K562 (cell line): Measurements from ENCODE around the gene AKNA. TPM values are rescaled to one million over a fixed set of nuclear protein-coding genes. Genes with fewer than 3 reads are reported as not detected.

Source experiments
- ATAC-seq: fragments of 200-7000 bp; cut with Tn5 transposase; 3 replicates; pipeline ENCODE4 v1.9.1; 2020; ENCODE audit warnings: moderate library complexity
- BruUV-seq: library from RNA; stranded (reverse); fragments of 400-500 nt; replicated peaks from 2 replicates; lab custom pipeline; 2021; lab: Mats Ljungman, UMichigan
- CTCF ChIA-PET: fragments of 300-600 bp; formaldehyde crosslinking; extraction: SDS; loops from one replicate; lab custom pipeline; 2021; ENCODE audit warnings: low intra/inter-chr PET ratio; lab: Yijun Ruan, JAX
- POLR2A ChIA-PET: fragments of 300-600, 350-650 bp; sonication (Branson Sonifier 250); formaldehyde crosslinking; extraction: SDS; loops from one replicate; lab custom pipeline; 2021; ENCODE audit warnings: antibody characterized with exemption, inconsistent platforms; lab: Yijun Ruan, JAX
- DNase-seq, 4 experiments: peaks; one replicate each; pipeline versions ENCODE4 v3.0.0 to v3.0.0-alpha.2; 2011 to 2018; ENCODE audit warnings: low spot score in 3 of 4, mixed read lengths in 3 of 4; ENCODE audit errors: extremely low read depth in 1 of 4
- FAIRE-seq: peaks from 2 replicates; lab custom pipeline; 2011; peaks lifted over from hg19 to GRCh38; lab: Jason Lieb, UNC
- H2AFZ ChIP-seq: 2 replicates; pipeline ENCODE4 v1.6.0; 2011; ENCODE audit warnings: low read depth, low read length, control low read depth, inconsistent platforms
- H3K27ac ChIP-seq: fragments of 200-600 bp; 3 replicates; pipeline ENCODE4 v1.8.0; 2011; ENCODE audit warnings: low read depth, mild to moderate bottlenecking, control low read depth, inconsistent platforms, low read length, moderate library complexity, mixed read lengths; ENCODE audit errors: extremely low read depth
- H3K27me3 ChIP-seq, 2 experiments: fragments of 300-600 bp in 1 of 2; 2 replicates in 1 of 2; 3 replicates in 1 of 2; pipeline versions ENCODE4 v1.6.0 to v1.8.0; 2011; ENCODE audit warnings: inconsistent platforms in 2 of 2, low read length in 2 of 2, mild to moderate bottlenecking in 1 of 2, mixed read lengths in 1 of 2, moderate library complexity in 1 of 2; ENCODE audit not compliant: control insufficient read depth in 2 of 2, insufficient read depth in 2 of 2
- H3K36me3 ChIP-seq: fragments of 300-600 bp; 3 replicates; pipeline ENCODE4 v1.8.0; 2011; ENCODE audit warnings: mild to moderate bottlenecking, low read length, inconsistent platforms; ENCODE audit not compliant: control insufficient read depth, insufficient read depth
- H3K4me1 ChIP-seq, 2 experiments: fragments of 200-600 bp in 1 of 2; replicated peaks in 1 of 2; 2 replicates in 1 of 2; 3 replicates in 1 of 2; pipeline versions ENCODE4 v1.5.1 to v1.8.0; 2011; ENCODE audit warnings: inconsistent platforms in 2 of 2, low read length in 2 of 2, mild to moderate bottlenecking in 1 of 2, mixed read lengths in 1 of 2, moderate library complexity in 1 of 2; ENCODE audit not compliant: control insufficient read depth in 2 of 2, insufficient read depth in 2 of 2
- H3K4me2 ChIP-seq: 2 replicates; pipeline ENCODE4 v1.6.1; 2011; ENCODE audit warnings: low read length, control low read depth, inconsistent platforms, mixed read lengths; ENCODE audit not compliant: insufficient read depth
- H3K4me3 ChIP-seq: fragments of 200-600 bp; sonication (generic), shearing (Covaris generic); 2 replicates; pipeline ENCODE4 v1.5.1; 2016; ENCODE audit warnings: control low read depth, inconsistent platforms
- H3K79me2 ChIP-seq: fragments of 200-600 bp; 3 replicates; pipeline ENCODE4 v1.8.0; 2011; ENCODE audit warnings: low read length, inconsistent platforms; ENCODE audit not compliant: control insufficient read depth, insufficient read depth
- H3K9ac ChIP-seq, 2 experiments: 2 replicates each; pipeline versions ENCODE4 v1.6.0 to v1.6.1; 2011; ENCODE audit warnings: low read depth in 2 of 2, low read length in 2 of 2, control low read depth in 1 of 2, inconsistent platforms in 1 of 2, mild to moderate bottlenecking in 1 of 2, mixed read lengths in 1 of 2; ENCODE audit not compliant: insufficient read depth in 1 of 2
- H3K9me1 ChIP-seq: one replicate; pipeline ENCODE4 v1.6.0; 2011; ENCODE audit warnings: inconsistent platforms, mild to moderate bottlenecking, low read length, moderate library complexity; ENCODE audit not compliant: control insufficient read depth, insufficient read depth
- H3K9me3 ChIP-seq: replicated peaks from 2 replicates; pipeline ENCODE4 v1.5.1; 2011; ENCODE audit warnings: low read depth, low read length, inconsistent platforms; ENCODE audit not compliant: control insufficient read depth, insufficient read depth
- H4K20me1 ChIP-seq: replicated peaks from 2 replicates; pipeline ENCODE4 v1.6.1; 2011; ENCODE audit warnings: low read length, inconsistent platforms, mixed read lengths; ENCODE audit not compliant: control insufficient read depth, insufficient read depth
- CREB3 ChIP-seq: fragments of 450-650 bp; conservative IDR thresholded peaks from 2 replicates; pipeline ENCODE4 v1.6.1; 2016; ENCODE audit warnings: missing genetic modification characterization, low read depth, mild to moderate bottlenecking, missing compliant biosample characterization, moderate library complexity
- LARP7 ChIP-seq: fragments of 450-650 bp; IDR thresholded peaks from 2 replicates; pipeline ENCODE4 v1.6.1; 2016
- POLR2G ChIP-seq: fragments of 200-400 bp; formaldehyde crosslinking; IDR thresholded peaks from 2 replicates; pipeline ENCODE4 v1.6.1; 2017; ENCODE audit warnings: low read depth, mild to moderate bottlenecking, antibody characterized with exemption, low read length, moderate library complexity
- WGBS: fragments of 100-300 bp; shearing (Covaris generic); methylation state at CpG from one replicate; pipeline ENCODE4 v1.1.6; 2016; ENCODE audit warnings: low coverage, mixed read lengths; ENCODE audit not compliant: insufficient coverage; ENCODE audit errors: missing lambda C conversion rate; 5-methylcytosine and 5-hydroxymethylcytosine counted together
- in situ Hi-C: fragments of 300-500 bp; cut with MboI; formaldehyde crosslinking; loops from 4 replicates; pipeline ENCODE4 v1.15.0; 2018; ENCODE audit warnings: inconsistent platforms, mixed read lengths
- intact Hi-C: fragments of 100-400 bp; cut with micrococcal nuclease; formaldehyde crosslinking; loops from 2 replicates; pipeline ENCODE4 v1.14.2; 2022
- polyA plus RNA-seq, 8 experiments: library from polyadenylated mRNA; depleted of rRNA in 4 of 8; stranded (reverse) in 5 of 8; unstranded in 3 of 8; fragments of >200 nt; fragmentation: Nextera tagmentation in 2 of 8; fragmentation: Illumina TruSeq in 1 of 8; extraction: Ambion mirVana in 2 of 8; extraction: Trizol in 1 of 8; gene quantifications; 2 replicates each; pipeline versions ENCODE4 v1.2.1 to v1.2.3, GENCODE V29; 2011 to 2014; ENCODE audit warnings: inconsistent platforms in 1 of 8, missing spikeins in 1 of 8
- total RNA-seq, 7 experiments: library from RNA; depleted of rRNA in 6 of 7; stranded (reverse); fragments of >200 nt in 6 of 7; fragmentation: Illumina TruSeq in 2 of 7; extraction: Trizol in 2 of 7; gene quantifications; 2 replicates each; pipeline versions ENCODE4 v1.2.1 to v1.2.3, GENCODE V29; 2011 to 2021; ENCODE audit warnings: low replicate concordance in 1 of 7

AKNA gene
- total and polyA plus RNA-seq, 9 of the 15 experiments (the other 6 are each of a cell fraction or from before 2014, with no cell fraction given), result 0.29 to 20.5 (median 3.9) TPM

- Histone ChIP-seq H3K4me3 (no peak overlapping the region), H2AFZ (peak overlapping the region; percentile 84), H3K9me1 (no peaks in the 10 kb centered on the region), H3K4me1 (peaks cover 13 to 14% of the 10 kb centered on the region in 2 experiments; a peak in 4 of 5 replicates), H3K9me3 (no peaks in the 10 kb centered on the region), H3K4me2 (peak overlapping the region; percentile 20; the same call in 1 of the 2 replicates), H3K79me2 (no peaks in the 10 kb centered on the region), H3K36me3 (peaks cover 17% of the 10 kb centered on the region; the same call in 2 of the 3 replicates)
- no peak for FAIRE-seq
- no TSS peak for BruUV-seq
- CTCF ChIA-PET, result no interaction called here
- intact Hi-C loops, result no loop called here
- no peak for ATAC-seq
- DNase-seq, result no peak
- 80% methylated on average over 11 of the region's 12 CpGs for WGBS
- peak; percentile 62 for TF ChIP-seq POLR2G
- TF ChIP-seq LARP7, result no peak
- no peak for TF ChIP-seq CREB3
- TF ChIP-seq, all 486 proteins: peak for 1
- H3K27me3 ChIP-seq, result no peaks in the 10 kb centered on the region
- in situ Hi-C loops, result no loop called here
- peak overlapping the region; percentile 30; the same call in 2 of the 3 replicates for H3K27ac ChIP-seq
- POLR2A ChIA-PET, result interaction anchor here (0.5 to 1.3 kb wide), 4 partner anchors 12 to 65 kb away, joined by 3 to 4 read pairs (median 4); no protein-coding TSS in a partner anchor
- peak overlapping the region; percentile 24 to 80; a peak in 3 of 4 replicates for H3K9ac ChIP-seq
- 0 out of 2 replicates have a peak, but pooled peaks cover 4% of the 10 kb centered on the region for H4K20me1 ChIP-seq
These were observed 39.4 kb downstream of the AKNA start for GRCh38 chr9:114348261-114348905.
